Left colon (tissue), 2 donors: ENCODE data around the gene KCNJ6. TPM values are rescaled to one million over a fixed set of nuclear protein-coding genes. Genes with fewer than 3 reads are reported as not detected.

ENCODE experiments used
- ATAC-seq: fragments of 200-7000 bp; cut with Tn5 transposase; one replicate; pipeline ENCODE4 v1.9.1; 2020; ENCODE audit warnings: mild to moderate bottlenecking, moderate library complexity
- DNase-seq, 2 donors: peaks; one replicate each; pipeline ENCODE4 v3.0.0-alpha.2; 2020
- intact Hi-C, 2 donors: fragments of 100-400 bp; cut with DNase I in 1 of 2; cut with micrococcal nuclease in 1 of 2; formaldehyde crosslinking; loops; one replicate each; pipeline versions ENCODE4 v1.11.2 to v1.14.0; 2022; cut with DNase I, micrococcal nuclease
- total RNA-seq, 2 donors: library from RNA; stranded (reverse); fragmentation: NEBNext Ultra II Directional; extraction: Animal tissue kit (Norgen Biotek cat#: 25700); gene quantifications; one replicate each; pipeline ENCODE4 v1.2.1, GENCODE V29; 2021
- donor health status: DM: no; HTN: no; CAD: no.
- donor health status: DM: yes; HTN: yes; CAD: no.

Gene KCNJ6
- total RNA-seq, 2 donors from 2014 or later, result 0.14 to 0.15 TPM

DNA sequence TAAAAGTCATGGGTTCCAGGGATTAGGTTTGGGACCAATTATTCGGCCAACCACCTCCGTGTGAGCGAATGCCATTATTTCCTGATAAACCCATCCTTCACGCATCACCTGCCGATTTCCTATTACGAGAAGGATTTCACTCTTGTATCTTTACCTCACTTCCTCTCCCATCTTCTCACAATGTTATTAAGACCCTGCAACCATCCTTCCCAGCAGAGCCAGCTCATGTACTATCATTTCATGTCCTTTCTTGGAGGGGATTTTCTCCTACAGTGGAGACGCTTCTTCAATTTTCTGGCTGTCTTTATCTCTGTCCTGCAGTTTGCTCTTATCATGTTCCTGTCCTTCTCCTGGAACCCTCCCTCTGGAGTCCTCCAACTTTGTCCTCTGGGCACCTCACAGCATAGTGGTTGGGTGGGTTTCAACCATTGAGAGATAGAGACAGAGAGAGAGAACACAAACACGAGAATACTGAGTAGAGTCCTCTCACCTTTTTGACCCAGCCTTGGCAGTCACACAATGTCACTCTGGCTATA lies 357.5 kb downstream of the KCNJ6 start:
- ATAC-seq (no peak), DNase-seq (no peak)
- intact Hi-C loops, result no loop called here
